ENCODE data around the gene STYXL2. TPM values are rescaled to one million over a fixed set of nuclear protein-coding genes. Genes with fewer than 3 reads are reported as not detected.

Gene STYXL2
- total and polyA plus RNA-seq, 2 donors (not counting 3 experiments of a cell fraction or from before 2014, with no cell fraction given), result not detected

GRCh38 chr1:167137793-167138510 lies 44.1 kb downstream of the STYXL2 start:
- Histone ChIP-seq H3K9ac (replicated peaks; ENCODE audit: extremely low read depth, insufficient read depth, low read length) (no peak overlapping the region), H3K36me3 (ENCODE audit: control insufficient read depth in 2 of 2, extremely low read depth in 1 of 2, insufficient read depth in 2 of 2, low read length in 2 of 2) (no peaks in the 10 kb centered on the region), H3K4me2 (ENCODE audit: insufficient read depth, low read length) (no peak overlapping the region), H3K9me1 (replicated peaks; ENCODE audit: control insufficient read depth, extremely low read depth, insufficient read depth, low read length) (no peaks in the 10 kb centered on the region), H3K9me3 (replicated peaks; ENCODE audit: control insufficient read depth, insufficient read depth, low read length) (no peaks in the 10 kb centered on the region), H4K20me1 (replicated peaks; ENCODE audit: control insufficient read depth, extremely low read depth, insufficient read depth, low read length) (no peaks in the 10 kb centered on the region), H2AFZ (ENCODE audit: low read depth, low read length) (no peak overlapping the region), H3K79me2 (ENCODE audit: control insufficient read depth, insufficient read depth, low read length) (no peaks in the 10 kb centered on the region), H3K27ac (ENCODE audit: insufficient read depth, low read depth, low read length) (no peak overlapping the region), H3K27me3 (ENCODE audit: control insufficient read depth in 2 of 2, insufficient read depth in 2 of 2, low read length in 2 of 2) (no peaks in the 10 kb centered on the region), H3K4me3 (replicated peaks in 1 of 3; ENCODE audit: insufficient read depth in 1 of 3, low read depth in 1 of 3, low read length in 3 of 3) (no peak overlapping the region), H3K4me1 (ENCODE audit: control insufficient read depth, extremely low read depth, insufficient read depth, low read length) (no peaks in the 10 kb centered on the region)
- DNase-seq (ENCODE audit: low read depth, low spot score) (no peak), FAIRE-seq (no peak)
- intact Hi-C loops (cut with micrococcal nuclease) (no loop called here), dilution Hi-C loops (cut with MboI; ENCODE audit: extremely low pct_ligation_motif_present, low sequenced_read_pairs) (no loop called here)
- ChIA-PET POLR2A (no interaction called here), CTCF (interaction anchor here (0.7 to 1.2 kb wide), 3 partner anchors 10 to 40 kb away, joined by 3 read pairs; no protein-coding TSS in a partner anchor)
- BruUV-seq (replicated peaks), result no TSS peak
- TF ChIP-seq POLR2AphosphoS5 (IDR thresholded peaks at IDR 0.05; ENCODE audit: insufficient read depth, low read depth, low read length), result no peak
- no peak for TF ChIP-seq POLR2A (IDR thresholded peaks at IDR 0.05; ENCODE audit: low read depth, low read length)
- TF ChIP-seq JUN (IDR thresholded peaks at IDR 0.05; ENCODE audit: borderline replicate concordance, insufficient read depth, insufficient read length, low read depth), result no peak
- no peak for TF ChIP-seq GATA2 (IDR thresholded peaks at IDR 0.05; ENCODE audit: insufficient read depth, insufficient read length, low read depth, low read length)
- TF ChIP-seq FOS (IDR thresholded peaks at IDR 0.05; ENCODE audit: borderline replicate concordance, insufficient read depth, low read length), result no peak
- no peak for TF ChIP-seq EZH2 (IDR thresholded peaks at IDR 0.05; ENCODE audit: borderline replicate concordance, low read depth, low read length, severe bottlenecking)
- no peak for TF ChIP-seq MYC (IDR thresholded peaks at IDR 0.05; ENCODE audit: low read depth, low read length)
- no peak for TF ChIP-seq CTCF (IDR thresholded peaks at IDR 0.05; ENCODE audit: extremely low read depth in 1 of 2, insufficient read depth in 1 of 2, low read depth in 1 of 2, low read length in 2 of 2)
- TF ChIP-seq MAX (IDR thresholded peaks at IDR 0.05; ENCODE audit: insufficient read depth, insufficient read length), result no peak

Measured in endothelial cell of umbilical vein (primary cell).